Activated CD8-positive, alpha-beta T cell treated with anti-CD3 and anti-CD28 coated beads, Interleukin-2, amount 10 ng/mL, durations not matched to agents 7 days and 5 days (primary cell): ENCODE measurements around the gene IFIT5. TPM values are rescaled to one million over a fixed set of nuclear protein-coding genes. Genes with fewer than 3 reads are reported as not detected.
A peak's percentile ranks its signal among the peaks of the same experiment; 100 is the strongest.

Experiments
- ATAC-seq: fragments of 150-1000 bp; cut with Tn5 transposase; one replicate; pipeline ENCODE4 v1.10.0; 2021; ENCODE audit warnings: moderate library complexity
- CTCF ChIA-PET: fragments of 350-600 bp; sonication (Branson Sonifier 250); formaldehyde crosslinking; loops from one replicate; lab custom pipeline; 2021; ENCODE audit warnings: antibody characterized with exemption; lab: Charles Lee
- POLR2A ChIA-PET: fragments of 350-600 bp; sonication (Branson Sonifier 250); formaldehyde crosslinking; loops from one replicate; lab custom pipeline; 2021; ENCODE audit warnings: antibody characterized with exemption; lab: Charles Lee
- DNase-seq: peaks from one replicate; pipeline ENCODE4 v3.0.0-alpha.2; 2020
- H3K27ac Mint-ChIP-seq: one replicate; pipeline ENCODE4 v1.8.0; 2021; ENCODE audit warnings: mild to moderate bottlenecking, mixed read lengths
- H3K27me3 Mint-ChIP-seq: one replicate; pipeline ENCODE4 v1.8.0; 2021; ENCODE audit warnings: low read depth, mixed read lengths
- H3K36me3 Mint-ChIP-seq: one replicate; pipeline ENCODE4 v1.8.0; 2021; ENCODE audit warnings: low read depth, mixed read lengths
- H3K4me1 Mint-ChIP-seq: one replicate; pipeline ENCODE4 v1.8.0; 2021; ENCODE audit warnings: low read depth, mixed read lengths
- H3K4me3 Mint-ChIP-seq: one replicate; pipeline ENCODE4 v1.8.0; 2021; ENCODE audit warnings: mild to moderate bottlenecking, mixed read lengths
- H3K9me3 Mint-ChIP-seq: one replicate; pipeline ENCODE4 v1.8.0; 2022; ENCODE audit warnings: mixed read lengths; ENCODE audit not compliant: insufficient read depth
- total RNA-seq, 2 experiments: library from RNA; stranded (reverse); gene quantifications; one replicate each; pipeline ENCODE4 v1.2.3, GENCODE V29; 2021

IFIT5 gene
- total RNA-seq = 10 to 100 TPM; 22.5 to 22.7 TPM

GRCh38 chr10:89414146-89414878, at the start of gene IFIT5:
Gene IFIT5 (plus strand): TSS chr10:89414568. CDS start chr10:89414799, 231 bp downstream.
- H3K9me3 Mint-ChIP-seq = no peaks in the 10 kb centered on the region
- peak within 1 kb of the TSS; percentile 85 for H3K4me3 Mint-ChIP-seq
- peaks cover 59% of the 10 kb centered on the region for H3K36me3 Mint-ChIP-seq
- ChIA-PET CTCF (interaction anchor here (0.7 to 2.5 kb wide), 12 partner anchors 11 to 163 kb away, joined by 3 to 17 read pairs (median 4); partner anchors contain the start of genes IFIT1, IFIT3 and LIPA), POLR2A (interaction anchor here (0.8 to 4.3 kb wide), 24 partner anchors 9 to 534 kb away, joined by 3 to 78 read pairs (median 4); partner anchors contain the start of genes FAS, IFIT1, IFIT2 and IFIT3)
- H3K27ac Mint-ChIP-seq = peak within 1 kb of the TSS; percentile 97
- H3K27me3 Mint-ChIP-seq = no peaks in the 10 kb centered on the region
- peak; percentile 83 for ATAC-seq
- DNase-seq = peak; percentile 76
- peaks cover 53% of the 10 kb centered on the region for H3K4me1 Mint-ChIP-seq

- ATAC-seq (peak; percentile 75), DNase-seq (no peak)
- Mint-ChIP-seq H3K27ac (no peak overlapping the region), H3K4me1 (peaks cover 31% of the 10 kb centered on the region), H3K4me3 (no peak overlapping the region), H3K9me3 (no peaks in the 10 kb centered on the region), H3K36me3 (no peaks in the 10 kb centered on the region), H3K27me3 (peaks cover 13% of the 10 kb centered on the region)
- ChIA-PET POLR2A (interaction anchor here (2.9 kb wide), 1 partner anchor 47 kb away, joined by 7 read pairs; the partner anchor contains the start of gene IFIT5), CTCF (interaction anchor here (0.8 to 3.8 kb wide), 10 partner anchors 16 to 195 kb away, joined by 3 to 26 read pairs (median 4); partner anchors contain the start of genes IFIT2 and IFIT5)
These were observed 46.8 kb upstream of the IFIT5 start for GRCh38 chr10:89367529-89367928.

- ChIA-PET CTCF (interaction anchor here (0.8 to 3.8 kb wide), 11 partner anchors 16 to 276 kb away, joined by 3 to 26 read pairs (median 5); partner anchors contain the start of genes IFIT2 and IFIT5), POLR2A (interaction anchor here (2.9 kb wide), 1 partner anchor 46 kb away, joined by 7 read pairs; the partner anchor contains the start of gene IFIT5)
- DNase-seq (no peak), ATAC-seq (no peak)
- no peak overlapping the region for H3K27ac Mint-ChIP-seq
- H3K4me1 Mint-ChIP-seq = peaks cover 31% of the 10 kb centered on the region
- H3K27me3 Mint-ChIP-seq = peaks cover 13% of the 10 kb centered on the region
- no peaks in the 10 kb centered on the region for H3K36me3 Mint-ChIP-seq
- no peaks in the 10 kb centered on the region for H3K9me3 Mint-ChIP-seq
- H3K4me3 Mint-ChIP-seq = no peak overlapping the region
These were observed 46.2 kb upstream of the IFIT5 start for GRCh38 chr10:89368129-89368528.

- no peak for ATAC-seq
- Mint-ChIP-seq H3K36me3 (no peaks in the 10 kb centered on the region), H3K27ac (no peak overlapping the region), H3K9me3 (no peaks in the 10 kb centered on the region), H3K27me3 (peaks cover 13% of the 10 kb centered on the region), H3K4me1 (peaks cover 24% of the 10 kb centered on the region), H3K4me3 (no peak overlapping the region)
- DNase-seq = peak; percentile 42
- POLR2A ChIA-PET = interaction anchor here (1.2 to 2.9 kb wide), 2 partner anchors 37 to 45 kb away, joined by 5 to 7 read pairs; partner anchors contain the start of gene IFIT5
- CTCF ChIA-PET = interaction anchor here (0.6 to 3.8 kb wide), 34 partner anchors 9 to 274 kb away, joined by 3 to 26 read pairs (median 5); partner anchors contain the start of genes IFIT1, IFIT1B, IFIT2 and IFIT3
These were observed 44.9 kb upstream of the IFIT5 start for GRCh38 chr10:89369156-89370105.

GRCh38 chr10:89371079-89371478, 43.3 kb upstream of the IFIT5 start:
- H3K4me1 Mint-ChIP-seq = peaks cover 19% of the 10 kb centered on the region
- peaks cover 11% of the 10 kb centered on the region for H3K27me3 Mint-ChIP-seq
- H3K4me3 Mint-ChIP-seq = no peak overlapping the region
- H3K36me3 Mint-ChIP-seq = no peaks in the 10 kb centered on the region
- ChIA-PET CTCF (interaction anchor here (1.4 kb wide), 1 partner anchor 9 kb away, joined by 4 read pairs; no protein-coding TSS in a partner anchor), POLR2A (no interaction called here)
- ATAC-seq = no peak
- no peaks in the 10 kb centered on the region for H3K9me3 Mint-ChIP-seq
- no peak overlapping the region for H3K27ac Mint-ChIP-seq
- DNase-seq = no peak

GRCh38 chr10:89371987-89372386, 42.4 kb upstream of the IFIT5 start:
- Mint-ChIP-seq H3K36me3 (no peaks in the 10 kb centered on the region), H3K4me3 (no peak overlapping the region)
- POLR2A ChIA-PET = no interaction called here

GRCh38 chr10:89373916-89374711, 40.3 kb upstream of the IFIT5 start:
- ATAC-seq = no peak
- CTCF ChIA-PET = interaction anchor here (0.9 kb wide), 1 partner anchor 72 kb away, joined by 3 read pairs; the partner anchor contains the start of gene IFIT2
- Mint-ChIP-seq H3K36me3 (no peaks in the 10 kb centered on the region), H3K4me3 (no peak overlapping the region), H3K27ac (no peak overlapping the region), H3K9me3 (no peaks in the 10 kb centered on the region), H3K4me1 (peaks cover 3% of the 10 kb centered on the region), H3K27me3 (peaks cover 14% of the 10 kb centered on the region)
- POLR2A ChIA-PET = interaction anchor here (1.0 kb wide), 1 partner anchor 40 kb away, joined by 3 read pairs; the partner anchor contains the start of gene IFIT5
- no peak for DNase-seq

More at GRCh38 chr10:89371987-89372386, 42.4 kb upstream of the IFIT5 start:
- CTCF ChIA-PET = no interaction called here
- ATAC-seq (no peak), DNase-seq (no peak)
- H3K9me3 Mint-ChIP-seq = no peaks in the 10 kb centered on the region
- no peak overlapping the region for H3K27ac Mint-ChIP-seq
- H3K27me3 Mint-ChIP-seq = peaks cover 14% of the 10 kb centered on the region
- H3K4me1 Mint-ChIP-seq = peaks cover 19% of the 10 kb centered on the region

- ATAC-seq (no peak), DNase-seq (no peak)
- Mint-ChIP-seq H3K27ac (no peak overlapping the region), H3K27me3 (peaks cover 14% of the 10 kb centered on the region), H3K4me1 (no peaks in the 10 kb centered on the region), H3K9me3 (no peaks in the 10 kb centered on the region), H3K36me3 (no peaks in the 10 kb centered on the region), H3K4me3 (no peak overlapping the region)
- ChIA-PET POLR2A (interaction anchor here (1.0 kb wide), 1 partner anchor 39 kb away, joined by 3 read pairs; the partner anchor contains the start of gene IFIT5), CTCF (no interaction called here)
These were observed 39.6 kb upstream of the IFIT5 start for GRCh38 chr10:89374713-89375141.

GRCh38 chr10:89377705-89378637, 36.4 kb upstream of the IFIT5 start, which contains the start of gene IFIT1B:
Gene IFIT1B (plus strand): TSS chr10:89378056. CDS start chr10:89378136, 80 bp downstream.
- POLR2A ChIA-PET = interaction anchor here (1.4 kb wide), 1 partner anchor 39 kb away, joined by 5 read pairs; no protein-coding TSS in a partner anchor
- H3K27me3 Mint-ChIP-seq = peaks cover 4% of the 10 kb centered on the region
- DNase-seq = no peak
- no peak for ATAC-seq
- H3K36me3 Mint-ChIP-seq = no peaks in the 10 kb centered on the region
- CTCF ChIA-PET = interaction anchor here (0.7 to 1.3 kb wide), 3 partner anchors 9 to 14 kb away, joined by 3 to 11 read pairs (median 4); partner anchors contain the start of gene IFIT1
- no peak within 1 kb of the TSS for H3K27ac Mint-ChIP-seq
- H3K4me3 Mint-ChIP-seq = no peak within 1 kb of the TSS
- H3K9me3 Mint-ChIP-seq = no peaks in the 10 kb centered on the region
- H3K4me1 Mint-ChIP-seq = no peaks in the 10 kb centered on the region
